HG03565 (cell line): ENCODE measurements around the gene PLAGL2.

Experiments
- ATAC-seq: cut with Tn5 transposase; IDR thresholded peaks from one replicate; pipeline ENCODE4 v1.9.1; 2021; ENCODE audit warnings: mild to moderate bottlenecking, moderate library complexity; ENCODE audit not compliant: unreplicated experiment

Gene PLAGL2

GRCh38 chr20:32153771-32154170 is 53.8 kb downstream of the PLAGL2 start:
- ATAC-seq, result no peak

- no peak for ATAC-seq
These were observed 54.3 kb downstream of the PLAGL2 start for GRCh38 chr20:32153156-32153665.

DNA sequence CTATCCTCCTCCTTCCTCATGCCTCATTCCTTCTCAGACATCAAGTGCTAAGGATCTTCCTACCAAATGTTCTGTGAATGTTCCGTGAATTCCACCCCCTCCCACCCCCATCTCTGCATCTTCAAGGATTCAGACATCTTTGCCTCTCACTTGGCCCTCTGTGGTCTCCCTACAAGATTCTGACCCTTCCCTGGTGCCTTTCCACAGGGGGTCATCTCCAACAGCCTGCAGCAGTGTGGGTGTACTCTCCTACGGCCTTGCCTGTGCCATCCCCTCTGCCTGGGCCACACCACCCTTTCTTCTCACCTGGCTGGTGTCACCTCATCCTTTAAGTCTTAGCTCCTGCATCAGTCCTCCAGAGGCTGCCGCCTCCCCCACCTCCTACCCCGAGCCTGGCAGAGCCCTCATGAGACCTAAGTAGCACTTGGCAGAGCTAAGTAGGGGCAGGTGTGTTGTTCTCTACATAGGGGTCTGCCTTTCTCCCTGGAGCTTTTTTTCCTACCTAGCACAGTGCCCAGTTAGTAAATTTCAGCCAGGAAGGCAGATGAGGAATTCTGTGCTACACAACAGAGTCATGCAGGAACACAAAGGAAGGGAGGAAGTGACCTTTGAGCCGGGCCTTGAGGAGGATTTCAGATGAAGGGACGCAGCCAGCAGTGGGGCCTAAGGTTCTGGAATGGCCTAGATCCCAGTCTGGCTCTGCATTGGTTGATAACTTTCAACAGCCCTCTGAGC is 55.0 kb downstream of the PLAGL2 start:
- no peak for ATAC-seq

GRCh38 chr20:32150291-32150848 is 57.2 kb downstream of the PLAGL2 start:
- no peak for ATAC-seq

DNA sequence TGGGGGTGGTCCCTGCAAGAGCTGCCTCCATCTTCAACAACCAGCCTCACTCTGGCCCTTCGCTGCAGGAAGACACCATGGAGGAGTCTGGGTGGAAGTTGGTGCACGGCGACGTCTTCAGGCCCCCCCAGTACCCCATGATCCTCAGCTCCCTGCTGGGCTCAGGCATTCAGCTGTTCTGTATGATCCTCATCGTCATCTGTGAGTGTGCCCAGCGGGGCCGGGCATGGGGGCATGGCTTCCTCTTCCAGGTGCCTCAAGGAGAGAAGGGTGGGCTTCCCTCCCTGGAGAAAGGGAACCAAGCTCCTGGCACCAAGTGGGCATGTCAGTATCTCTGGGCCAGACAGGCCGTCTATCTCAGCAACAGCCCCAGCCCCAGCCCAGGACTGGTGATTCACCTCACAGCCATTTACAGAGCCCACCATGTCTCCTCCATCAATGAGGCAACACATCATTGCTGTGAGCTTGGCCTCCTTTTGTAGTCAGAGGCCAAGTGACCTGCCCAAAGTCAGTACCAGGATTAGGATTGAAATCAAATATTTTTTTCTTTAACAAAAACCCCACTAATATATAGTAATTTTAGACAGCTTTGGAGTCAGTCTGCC is 57.9 kb downstream of the PLAGL2 start:
- ATAC-seq, result no peak

DNA sequence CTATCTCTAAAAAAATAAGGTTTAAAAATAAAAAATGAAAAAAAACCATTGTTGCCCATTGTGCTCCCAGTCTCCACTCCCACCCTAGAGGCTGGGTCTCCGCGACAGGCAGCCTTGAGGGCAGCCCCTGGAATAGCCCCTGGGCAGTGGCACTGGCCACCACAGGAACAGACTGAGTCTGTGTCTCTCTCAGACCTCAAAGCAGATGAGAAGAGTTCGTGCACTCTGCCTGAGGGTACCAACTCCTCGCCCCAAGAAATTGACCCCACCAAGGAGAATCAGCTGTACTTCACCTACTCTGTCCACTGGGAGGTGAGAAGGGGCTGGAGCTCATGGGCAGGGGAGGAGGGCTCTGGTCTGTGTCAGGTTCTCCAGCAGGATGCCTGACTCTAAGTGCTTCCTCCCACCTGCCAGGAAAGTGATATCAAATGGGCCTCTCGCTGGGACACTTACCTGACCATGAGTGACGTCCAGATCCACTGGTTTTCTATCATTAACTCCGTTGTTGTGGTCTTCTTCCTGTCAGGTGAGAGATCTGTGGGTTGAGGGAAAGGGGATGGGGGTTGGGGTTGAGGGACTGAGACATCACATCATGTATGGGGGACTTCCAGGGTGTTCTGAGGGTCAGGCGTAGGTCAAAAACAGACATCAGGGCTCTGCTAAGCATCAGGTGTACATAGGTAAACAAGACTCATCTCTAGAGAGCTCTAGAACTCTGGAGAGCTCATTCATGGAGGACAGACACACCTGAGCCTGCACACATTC is 62.5 kb downstream of the PLAGL2 start:
- ATAC-seq, result no peak

DNA sequence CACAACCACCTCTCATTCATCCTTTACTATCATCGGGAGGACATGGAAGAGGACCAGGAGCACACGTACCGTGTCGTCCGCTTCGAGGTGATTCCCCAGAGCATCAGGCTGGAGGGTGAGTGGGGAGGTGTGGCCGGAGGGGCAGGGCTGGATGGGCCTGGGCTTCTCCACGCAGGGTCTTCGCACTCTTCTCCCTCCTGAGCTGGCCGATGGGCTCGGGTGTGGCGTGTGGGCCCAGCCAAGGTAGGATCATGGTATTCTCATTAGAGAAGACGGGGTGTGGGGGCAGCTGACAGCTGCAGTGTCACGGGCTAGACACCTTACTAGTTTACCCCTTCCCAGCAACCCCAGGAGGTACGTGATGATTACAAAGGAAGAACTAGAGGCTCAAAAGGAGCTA is 64.6 kb downstream of the PLAGL2 start:
- ATAC-seq, result no peak
